Measurements from ENCODE around the gene BRD7. TPM values are rescaled to one million over a fixed set of nuclear protein-coding genes. Genes with fewer than 3 reads are reported as not detected.

The BRD7 gene
- total and polyA plus RNA-seq, 7 donors = 34.2 to 56.4 (median 52.0) TPM

DNA sequence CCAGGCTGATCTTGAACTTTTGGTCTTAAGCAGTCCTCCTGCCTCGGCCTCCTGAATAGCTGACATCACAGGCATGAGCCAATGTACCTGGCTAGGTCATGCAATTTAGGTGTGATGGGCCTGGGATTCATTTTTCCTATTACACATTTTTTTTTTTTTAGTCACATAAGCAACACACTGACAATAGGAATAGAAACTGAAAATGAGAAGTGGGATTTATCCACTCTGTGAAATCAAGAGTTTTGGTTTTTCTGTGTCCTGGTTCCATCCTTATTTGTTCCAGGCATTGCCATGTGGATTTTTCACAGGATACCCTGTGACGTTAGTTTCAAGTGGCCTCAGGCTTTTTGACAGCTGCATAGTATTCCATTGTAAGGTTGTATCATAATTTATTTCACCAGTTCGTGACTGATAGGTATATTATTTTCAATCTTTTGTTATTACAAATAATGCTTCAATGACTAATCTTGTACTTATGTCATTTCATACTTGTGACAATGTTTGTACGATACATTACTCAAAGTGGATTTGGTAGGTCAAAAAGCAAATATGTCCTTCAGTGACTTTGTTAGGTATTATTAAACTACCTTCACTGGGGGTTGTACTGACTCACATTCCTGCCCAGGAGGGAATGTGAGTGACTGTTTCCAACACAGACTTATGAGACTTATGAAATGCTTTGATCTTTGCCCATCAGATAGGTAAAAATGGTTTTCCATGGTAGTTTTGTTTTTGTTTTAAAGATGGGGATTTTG lies 91.8 kb downstream of the BRD7 start:
- H3K27me3 ChIP-seq = no peaks in the 10 kb centered on the region
- no peak overlapping the region for H3K4me3 ChIP-seq
- no peaks in the 10 kb centered on the region for H3K36me3 ChIP-seq
- no peak for DNase-seq
- no peaks in the 10 kb centered on the region for H3K4me1 ChIP-seq
- WGBS, 2 donors = 83 to 92% methylated on average over 4 of the region's 4 CpGs
- no peak overlapping the region for H3K27ac ChIP-seq
- intact Hi-C loops (cut with DNase I) = no loop called here
- H3K9me3 ChIP-seq = no peaks in the 10 kb centered on the region
- TF ChIP-seq POLR2A (IDR thresholded peaks at IDR 0.05) (no peak), EP300 (IDR thresholded peaks at IDR 0.05) (no peak), POLR2AphosphoS5 (IDR thresholded peaks at IDR 0.05) (no peak)
- TF ChIP-seq, protein P1, sequence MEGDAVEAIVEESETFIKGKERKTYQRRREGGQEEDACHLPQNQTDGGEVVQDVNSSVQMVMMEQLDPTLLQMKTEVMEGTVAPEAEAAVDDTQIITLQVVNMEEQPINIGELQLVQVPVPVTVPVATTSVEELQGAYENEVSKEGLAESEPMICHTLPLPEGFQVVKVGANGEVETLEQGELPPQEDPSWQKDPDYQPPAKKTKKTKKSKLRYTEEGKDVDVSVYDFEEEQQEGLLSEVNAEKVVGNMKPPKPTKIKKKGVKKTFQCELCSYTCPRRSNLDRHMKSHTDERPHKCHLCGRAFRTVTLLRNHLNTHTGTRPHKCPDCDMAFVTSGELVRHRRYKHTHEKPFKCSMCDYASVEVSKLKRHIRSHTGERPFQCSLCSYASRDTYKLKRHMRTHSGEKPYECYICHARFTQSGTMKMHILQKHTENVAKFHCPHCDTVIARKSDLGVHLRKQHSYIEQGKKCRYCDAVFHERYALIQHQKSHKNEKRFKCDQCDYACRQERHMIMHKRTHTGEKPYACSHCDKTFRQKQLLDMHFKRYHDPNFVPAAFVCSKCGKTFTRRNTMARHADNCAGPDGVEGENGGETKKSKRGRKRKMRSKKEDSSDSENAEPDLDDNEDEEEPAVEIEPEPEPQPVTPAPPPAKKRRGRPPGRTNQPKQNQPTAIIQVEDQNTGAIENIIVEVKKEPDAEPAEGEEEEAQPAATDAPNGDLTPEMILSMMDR (IDR thresholded peaks at IDR 0.05) = no peak

DNA sequence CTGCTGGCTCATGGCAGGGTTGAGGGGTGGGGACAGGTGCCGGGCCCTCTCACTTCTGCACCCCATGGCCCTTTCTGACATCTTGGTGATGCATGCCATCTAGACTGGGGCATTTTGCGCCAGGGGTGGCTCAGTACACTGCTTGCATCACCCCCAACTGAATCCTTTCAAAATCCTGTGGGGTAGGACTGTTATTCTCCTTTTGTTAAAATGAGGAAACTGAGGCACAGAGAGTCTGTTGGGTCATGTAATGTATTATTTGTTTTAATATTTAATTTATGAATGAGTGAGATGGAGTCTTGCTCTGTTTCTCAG lies 92.5 kb downstream of the BRD7 start:
- Histone ChIP-seq H3K4me1 (no peaks in the 10 kb centered on the region), H3K4me3 (no peak overlapping the region), H3K9me3 (no peaks in the 10 kb centered on the region), H3K36me3 (no peaks in the 10 kb centered on the region), H3K27ac (no peak overlapping the region), H3K27me3 (no peaks in the 10 kb centered on the region)
- intact Hi-C loops (cut with DNase I) = no loop called here
- DNase-seq = no peak
- 91 to 96% methylated on average over 2 of the region's 2 CpGs for WGBS, 2 donors
- TF ChIP-seq, protein P1 (IDR thresholded peaks at IDR 0.05) = no peak
- TF ChIP-seq EP300 (IDR thresholded peaks at IDR 0.05) (no peak), POLR2AphosphoS5 (IDR thresholded peaks at IDR 0.05) (no peak), POLR2A (IDR thresholded peaks at IDR 0.05) (no peak)

DNA sequence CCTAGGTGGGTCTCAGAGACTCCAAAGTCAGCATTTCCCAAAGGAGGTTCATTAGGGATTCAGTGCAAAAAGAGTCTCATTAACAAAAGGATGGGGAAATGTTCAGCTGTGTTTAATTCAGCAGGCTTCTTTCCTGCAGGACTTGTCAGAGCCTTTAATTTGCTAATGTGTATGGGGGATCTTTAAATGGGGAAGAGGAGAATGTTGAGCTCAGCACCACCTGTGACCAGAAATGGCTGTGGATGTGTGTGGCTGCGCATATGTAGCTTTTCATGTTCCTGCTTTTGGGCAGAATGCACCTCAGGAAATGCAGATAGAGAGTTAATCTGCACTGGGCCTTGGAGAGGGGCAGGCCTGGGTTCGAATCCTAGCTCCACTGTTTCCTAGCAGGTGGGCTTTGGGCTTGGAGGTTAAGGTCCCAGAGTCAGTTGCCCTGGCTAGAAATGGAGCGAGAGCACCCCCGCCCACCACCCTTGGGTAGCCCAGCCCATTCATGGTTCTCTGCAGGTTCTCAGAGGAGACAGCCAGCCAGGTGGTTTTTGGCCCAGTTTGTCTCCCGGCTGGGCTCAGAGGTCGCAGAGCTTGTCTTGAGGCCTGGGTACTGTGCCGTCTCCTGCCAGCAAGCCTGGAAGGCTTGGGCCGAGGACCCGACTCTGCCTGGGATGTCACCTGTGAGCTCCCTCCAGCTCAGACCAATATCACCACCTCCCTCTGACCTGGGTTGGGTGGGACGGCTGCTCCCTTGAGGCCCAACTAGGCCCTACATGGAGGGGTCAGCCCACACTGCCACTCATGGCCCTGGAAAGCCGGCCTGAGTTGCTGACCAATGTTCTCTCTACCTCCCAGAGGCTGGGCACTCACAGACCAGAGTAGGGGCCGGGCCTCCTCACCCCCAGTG lies 93.1 kb downstream of the BRD7 start:
- H3K4me1 ChIP-seq = no peaks in the 10 kb centered on the region
- peak overlapping the region in 2 of 4 donors; percentile 47 to 52 for H3K27ac ChIP-seq
- no peak for DNase-seq
- no peak for TF ChIP-seq EP300 (IDR thresholded peaks at IDR 0.05)
- TF ChIP-seq, protein P1 (IDR thresholded peaks at IDR 0.05) = no peak
- no peak for TF ChIP-seq POLR2AphosphoS5 (IDR thresholded peaks at IDR 0.05)
- TF ChIP-seq POLR2A (IDR thresholded peaks at IDR 0.05) = no peak
- intact Hi-C loops (cut with DNase I) = no loop called here
- H3K27me3 ChIP-seq = no peaks in the 10 kb centered on the region
- H3K9me3 ChIP-seq = no peaks in the 10 kb centered on the region
- WGBS, 2 donors = 80 to 84% methylated on average over 12 of the region's 12 CpGs
- peak overlapping the region in 1 of 4 donors; percentile 35 for H3K4me3 ChIP-seq
- no peaks in the 10 kb centered on the region for H3K36me3 ChIP-seq

DNA sequence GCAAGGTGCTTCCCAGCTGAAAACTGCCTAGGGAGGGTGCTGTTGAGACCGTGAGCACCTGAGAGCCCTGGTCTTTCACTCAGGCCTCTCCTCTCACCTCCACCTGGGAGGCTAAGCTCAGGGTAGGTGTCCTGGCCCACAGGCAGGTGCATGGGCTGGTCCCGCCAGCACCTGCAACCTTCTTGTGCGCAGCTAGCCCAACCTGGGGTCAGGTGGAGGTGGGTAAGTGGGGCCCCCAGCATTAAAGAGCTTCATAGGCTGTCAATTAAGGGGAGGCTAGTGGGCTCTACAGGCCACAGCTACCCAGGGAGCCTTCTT lies 93.7 kb downstream of the BRD7 start:
- H3K4me3 ChIP-seq = peak overlapping the region in 2 of 4 donors; percentile 17 to 35
- H3K36me3 ChIP-seq = no peaks in the 10 kb centered on the region
- H3K9me3 ChIP-seq = no peaks in the 10 kb centered on the region
- TF ChIP-seq, protein P1 (IDR thresholded peaks at IDR 0.05) = no peak
- TF ChIP-seq POLR2AphosphoS5 (IDR thresholded peaks at IDR 0.05) (no peak), EP300 (IDR thresholded peaks at IDR 0.05) (no peak), POLR2A (IDR thresholded peaks at IDR 0.05) (no peak)
- no peak for DNase-seq
- H3K27ac ChIP-seq = peak overlapping the region in 3 of 4 donors; percentile 47 to 53 (median 52)
- intact Hi-C loops (cut with DNase I) = no loop called here
- H3K4me1 ChIP-seq = no peaks in the 10 kb centered on the region
- H3K27me3 ChIP-seq = no peaks in the 10 kb centered on the region
- 76 to 85% methylated on average over 3 of the region's 3 CpGs for WGBS, 2 donors

Measured in sigmoid colon (tissue), 7 donors.